ENCODE results near the gene KIF20A. TPM values are rescaled to one million over a fixed set of nuclear protein-coding genes. Genes with fewer than 3 reads are reported as not detected.

KIF20A gene
- total RNA-seq, 6 experiments from 2014 or later = 32.8 to 83.9 (median 79.4) TPM

DNA sequence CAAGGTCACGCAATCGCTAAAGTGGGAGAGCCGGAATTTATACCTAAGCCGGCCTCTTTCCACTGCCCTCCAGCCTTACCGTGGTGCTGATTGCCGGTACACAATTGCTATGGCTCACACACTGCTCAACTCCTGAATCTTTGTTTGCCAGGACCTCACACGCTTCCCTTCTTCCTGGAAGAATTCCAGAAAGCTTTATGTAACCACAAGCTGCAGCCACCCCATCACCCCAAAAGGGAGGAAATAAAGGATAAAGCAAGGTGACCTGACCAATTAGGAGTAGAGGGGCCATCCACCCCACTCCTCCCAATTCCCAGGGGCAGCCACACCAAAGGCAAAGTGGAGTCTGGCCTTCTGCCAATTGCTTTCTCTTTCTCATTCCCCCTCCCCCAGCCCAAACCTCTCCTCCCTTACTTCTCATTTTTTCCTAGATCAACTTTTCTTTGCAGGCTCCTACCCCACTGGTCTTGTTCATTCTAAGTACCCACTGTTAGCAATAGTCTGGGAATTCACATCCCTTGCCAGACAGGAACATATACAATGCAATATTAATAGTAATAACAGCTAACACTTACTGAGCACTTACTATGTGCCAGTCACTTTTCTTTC lies 52.2 kb downstream of the KIF20A start:
- Mint-ChIP-seq H3K4me1 (ENCODE audit: low read depth) (peaks cover 16% of the 10 kb centered on the region), H3K27ac (no peak overlapping the region)
- TF ChIP-seq, protein P1, sequence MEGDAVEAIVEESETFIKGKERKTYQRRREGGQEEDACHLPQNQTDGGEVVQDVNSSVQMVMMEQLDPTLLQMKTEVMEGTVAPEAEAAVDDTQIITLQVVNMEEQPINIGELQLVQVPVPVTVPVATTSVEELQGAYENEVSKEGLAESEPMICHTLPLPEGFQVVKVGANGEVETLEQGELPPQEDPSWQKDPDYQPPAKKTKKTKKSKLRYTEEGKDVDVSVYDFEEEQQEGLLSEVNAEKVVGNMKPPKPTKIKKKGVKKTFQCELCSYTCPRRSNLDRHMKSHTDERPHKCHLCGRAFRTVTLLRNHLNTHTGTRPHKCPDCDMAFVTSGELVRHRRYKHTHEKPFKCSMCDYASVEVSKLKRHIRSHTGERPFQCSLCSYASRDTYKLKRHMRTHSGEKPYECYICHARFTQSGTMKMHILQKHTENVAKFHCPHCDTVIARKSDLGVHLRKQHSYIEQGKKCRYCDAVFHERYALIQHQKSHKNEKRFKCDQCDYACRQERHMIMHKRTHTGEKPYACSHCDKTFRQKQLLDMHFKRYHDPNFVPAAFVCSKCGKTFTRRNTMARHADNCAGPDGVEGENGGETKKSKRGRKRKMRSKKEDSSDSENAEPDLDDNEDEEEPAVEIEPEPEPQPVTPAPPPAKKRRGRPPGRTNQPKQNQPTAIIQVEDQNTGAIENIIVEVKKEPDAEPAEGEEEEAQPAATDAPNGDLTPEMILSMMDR (IDR thresholded peaks at IDR 0.05) = no peak

DNA sequence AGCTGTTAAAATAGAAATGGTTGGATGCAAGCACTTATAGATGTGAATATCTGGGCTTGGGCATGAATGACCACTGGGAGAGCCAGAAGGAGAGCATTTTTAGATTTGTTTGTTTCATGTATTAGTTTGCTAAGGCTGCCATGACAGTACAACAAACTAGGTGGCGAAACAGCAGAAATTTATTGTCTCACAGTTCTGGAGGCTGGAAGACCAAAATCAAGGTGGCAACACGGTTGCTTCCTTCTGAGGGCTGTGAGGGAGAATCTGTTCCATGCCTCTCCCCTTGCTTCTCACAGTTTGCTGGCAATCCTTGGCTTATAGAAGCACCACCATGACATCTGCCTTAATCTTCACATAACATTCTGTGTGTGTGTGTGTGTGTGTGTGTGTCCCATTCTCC lies 54.4 kb downstream of the KIF20A start:
- no peaks in the 10 kb centered on the region for H3K9me3 Mint-ChIP-seq
- peaks cover 16% of the 10 kb centered on the region for H3K4me1 Mint-ChIP-seq (ENCODE audit: low read depth)

More for the DNA sequence above, 52.2 kb downstream of the KIF20A start:
- DNase-seq = peak; percentile 12
- Mint-ChIP-seq H3K27me3 (ENCODE audit: insufficient read depth) (peaks cover 3% of the 10 kb centered on the region), H3K4me3 (no peak overlapping the region), H3K9me3 (peaks cover 9% of the 10 kb centered on the region), H3K36me3 (ENCODE audit: low read depth) (peaks cover 2% of the 10 kb centered on the region)

DNA sequence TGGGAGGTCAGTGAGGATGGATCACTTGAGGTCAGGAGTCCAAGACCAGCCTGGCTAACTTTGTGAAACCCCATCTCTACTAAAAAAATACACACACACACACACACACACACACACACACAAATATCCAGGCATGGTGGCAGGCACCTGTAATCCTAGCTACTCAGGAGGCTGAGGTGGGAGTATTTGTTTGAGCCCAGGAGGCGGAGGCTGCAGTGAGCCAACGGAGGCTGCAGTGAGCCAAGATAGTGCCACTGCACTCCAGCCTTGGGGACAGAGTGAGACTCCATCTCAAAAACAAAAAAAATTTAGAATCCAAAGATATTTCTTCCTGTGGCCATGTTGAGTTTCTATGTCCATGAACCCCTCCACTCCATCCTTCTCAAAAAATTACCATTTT lies 55.7 kb downstream of the KIF20A start:
- Mint-ChIP-seq H3K27ac (no peak overlapping the region), H3K9me3 (no peaks in the 10 kb centered on the region), H3K36me3 (ENCODE audit: low read depth) (no peaks in the 10 kb centered on the region), H3K4me1 (ENCODE audit: low read depth) (peaks cover 16% of the 10 kb centered on the region), H3K27me3 (ENCODE audit: insufficient read depth) (peaks cover 13% of the 10 kb centered on the region), H3K4me3 (no peak overlapping the region)
- DNase-seq = no peak
- TF ChIP-seq, protein P1 (IDR thresholded peaks at IDR 0.05) = no peak

More for the DNA sequence above, 54.4 kb downstream of the KIF20A start:
- H3K27ac Mint-ChIP-seq = no peak overlapping the region
- DNase-seq = no peak
- H3K4me3 Mint-ChIP-seq = no peak overlapping the region
- peaks cover 3% of the 10 kb centered on the region for H3K27me3 Mint-ChIP-seq (ENCODE audit: insufficient read depth)
- H3K36me3 Mint-ChIP-seq (ENCODE audit: low read depth) = no peaks in the 10 kb centered on the region
- TF ChIP-seq, protein P1 (IDR thresholded peaks at IDR 0.05) = no peak

Other genes starting within 250 kb of the KIF20A start
- gene FAM13B, start 146.0 kb upstream of the KIF20A start, total RNA-seq (2021; fragmentation: NEBNext Ultra II Directional; extraction: Animal tissue kit (Norgen Biotek cat#: 25700)) = 10 to 100 TPM; 27.5 to 38.2 (median 31.8) TPM
- not detected for gene WNT8A, start 95.1 kb upstream of the KIF20A start, total RNA-seq (2021; fragmentation: NEBNext Ultra II Directional; extraction: Animal tissue kit (Norgen Biotek cat#: 25700))
- gene NME5, start 39.7 kb upstream of the KIF20A start, total RNA-seq (2021; fragmentation: NEBNext Ultra II Directional; extraction: Animal tissue kit (Norgen Biotek cat#: 25700)) = under 1 TPM; 0.21 to 0.84 (median 0.42) TPM
- gene BRD8, start 482 bp upstream of the KIF20A start, total RNA-seq (2021; fragmentation: NEBNext Ultra II Directional; extraction: Animal tissue kit (Norgen Biotek cat#: 25700)) = 10 to 100 TPM; 42.8 to 50.2 (median 45.2) TPM
- gene CDC23, start 34.2 kb downstream of the KIF20A start, total RNA-seq (2021; fragmentation: NEBNext Ultra II Directional; extraction: Animal tissue kit (Norgen Biotek cat#: 25700)) = 10 to 100 TPM; 21.6 to 29.3 (median 28.6) TPM
- not detected for gene GFRA3, start 95.5 kb downstream of the KIF20A start, total RNA-seq (2021; fragmentation: NEBNext Ultra II Directional; extraction: Animal tissue kit (Norgen Biotek cat#: 25700))
- 10 to 100 TPM in 1 of 6 experiments, 1 to 10 TPM in 5; 4.1 to 10.5 (median 8.7) TPM for gene CDC25C, start 152.7 kb downstream of the KIF20A start, total RNA-seq (2021; fragmentation: NEBNext Ultra II Directional; extraction: Animal tissue kit (Norgen Biotek cat#: 25700))
- 10 to 100 TPM; 28.7 to 34.4 (median 29.7) TPM for gene FAM53C, start 159.2 kb downstream of the KIF20A start, total RNA-seq (2021; fragmentation: NEBNext Ultra II Directional; extraction: Animal tissue kit (Norgen Biotek cat#: 25700))
- gene KDM3B, start 173.6 kb downstream of the KIF20A start, total RNA-seq (2021; fragmentation: NEBNext Ultra II Directional; extraction: Animal tissue kit (Norgen Biotek cat#: 25700)) = 10 to 100 TPM; 29.0 to 37.8 (median 33.3) TPM

Data from HFFc6 (cell line).